Measurements from ENCODE around the gene TMEM132A.
"Not testable (repeated sequence)": the region's sequence is repeated elsewhere in the genome, so short reads cannot be mapped to it uniquely, and the experiment has no call there.

TMEM132A gene

GRCh38 chr11:60905551-60906113, 18.6 kb upstream of the TMEM132A start:
- DNase-seq: no peak

DNA sequence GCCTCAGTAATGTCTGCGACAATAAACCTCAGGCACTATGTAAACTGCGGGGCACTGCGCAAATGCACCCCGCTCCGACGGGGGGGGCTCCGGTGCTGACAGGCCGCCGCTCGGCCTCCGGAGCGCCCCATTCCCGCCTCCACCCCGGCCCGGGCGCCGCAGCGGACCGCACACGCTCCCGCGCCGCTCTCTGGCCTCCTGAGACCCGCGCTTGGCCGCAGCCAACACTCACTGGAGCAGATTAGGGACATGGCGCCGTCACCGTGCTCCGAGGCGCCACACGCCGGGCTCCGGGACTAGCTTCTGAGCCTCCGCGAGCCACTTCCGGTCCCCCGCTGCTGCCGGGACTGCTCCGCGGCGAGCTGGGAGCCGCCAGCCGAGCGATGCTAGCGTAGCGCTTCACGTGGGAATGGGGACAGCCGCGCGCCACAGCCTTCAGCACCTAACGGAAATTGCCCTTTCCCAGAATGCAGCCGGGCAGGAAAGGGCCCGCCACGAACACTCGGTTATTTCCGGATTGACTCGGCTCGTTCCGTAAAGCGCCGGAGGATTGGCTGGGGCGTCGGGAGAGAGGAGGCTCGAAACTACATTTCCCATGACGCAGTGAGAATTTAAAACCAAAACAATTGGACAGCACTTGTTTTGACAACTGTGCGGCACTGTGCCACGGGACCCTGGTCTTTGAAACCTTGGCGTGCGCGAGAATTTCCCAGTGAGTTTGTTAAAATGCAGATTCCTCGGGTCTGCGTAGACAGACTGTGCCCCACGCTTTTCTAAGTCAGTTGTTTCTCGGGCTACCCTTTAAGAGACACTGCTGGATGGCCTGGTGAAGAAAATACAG, 17.9 kb upstream of the TMEM132A start, which contains the start of gene PRPF19:
PRPF19 (minus strand) TSS at position 454 of the 841 bp plus-strand sequence; CDS start at position 251, 203 bp downstream.
- peak; percentile 92 to 93 for DNase-seq

DNA sequence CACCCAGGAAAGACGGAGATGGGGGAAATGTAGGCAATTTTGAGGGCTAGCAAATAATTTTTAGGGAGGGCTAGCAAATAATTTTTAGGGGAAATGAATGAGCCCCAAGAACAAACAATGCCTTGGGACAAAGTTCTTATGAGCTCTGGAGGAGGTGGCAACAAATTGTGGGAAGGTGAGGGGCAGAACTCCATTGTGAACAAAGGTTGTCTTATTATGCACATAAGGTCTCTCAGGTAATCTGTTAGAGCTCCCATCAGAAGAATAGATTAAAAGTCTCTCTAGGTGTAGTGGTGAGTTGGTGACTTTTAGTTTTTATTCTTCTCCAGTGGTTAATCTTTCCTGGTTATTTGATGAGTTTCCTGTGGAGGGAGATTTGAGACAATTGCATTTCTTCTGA, 15.5 kb upstream of the TMEM132A start:
- no peak for DNase-seq

DNA sequence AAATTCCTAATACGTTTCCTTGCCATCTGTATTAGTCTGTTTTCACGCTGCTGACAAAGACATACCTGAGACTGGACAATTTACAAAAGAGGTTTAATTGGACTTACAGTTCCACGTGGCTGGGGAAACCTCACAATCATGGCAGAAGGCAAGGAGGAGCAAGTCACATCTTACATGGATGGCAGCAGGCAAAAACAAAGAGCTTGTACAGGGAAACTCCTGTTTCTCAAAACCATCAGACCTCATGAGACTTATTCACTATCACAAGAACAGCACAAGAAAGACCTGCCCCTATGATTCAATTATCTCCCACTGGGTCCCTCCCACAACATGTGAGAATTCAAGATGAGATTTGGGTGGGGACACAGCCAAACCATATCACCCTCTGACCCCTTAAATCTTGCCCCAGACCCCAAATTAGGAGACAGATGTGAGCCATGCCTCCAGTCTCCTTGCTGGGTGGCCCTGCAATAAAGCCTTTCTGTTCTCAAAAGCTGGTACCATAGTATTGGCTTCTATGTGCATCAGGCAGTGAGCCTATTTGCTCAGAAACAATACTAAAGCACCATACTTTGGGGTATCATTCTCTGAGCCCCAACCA, 14.5 kb upstream of the TMEM132A start:
- DNase-seq: not testable (repeated sequence)

- no peak for DNase-seq
Observed at GRCh38 chr11:60910281-60910687, 14.0 kb upstream of the TMEM132A start.

DNA sequence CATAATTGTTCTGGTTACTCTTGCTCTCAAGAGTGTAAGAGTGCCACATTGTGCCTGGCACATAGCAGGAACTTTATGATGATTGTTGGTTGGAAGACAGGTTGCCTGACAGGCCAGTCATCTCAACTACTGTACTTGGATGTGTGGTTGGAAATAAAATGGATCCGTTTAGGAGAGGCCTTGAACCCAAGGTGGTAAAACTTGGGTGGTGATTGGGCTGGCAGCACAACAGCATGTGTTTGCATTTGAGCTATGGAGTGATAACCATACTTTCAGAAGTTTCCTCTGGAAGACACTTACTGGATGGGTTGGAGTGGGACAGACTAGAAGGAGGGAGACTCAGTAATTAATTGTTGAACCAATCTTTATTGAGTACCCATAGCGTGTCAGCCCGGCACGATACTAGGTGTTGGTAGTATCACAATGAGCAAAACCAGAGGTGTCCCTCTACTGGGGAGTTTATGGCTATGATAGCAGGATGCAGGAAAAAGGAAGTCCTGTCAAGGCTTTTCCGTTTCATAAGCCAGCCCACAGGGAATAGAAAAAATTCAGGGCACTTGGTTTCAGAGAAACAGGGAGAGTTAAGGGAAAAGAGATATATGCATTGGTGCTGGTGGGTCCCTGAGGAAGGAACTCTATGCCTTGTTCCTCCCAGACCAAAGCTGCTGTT, 13.4 kb upstream of the TMEM132A start:
- DNase-seq: no peak

- no peak for DNase-seq
Observed at GRCh38 chr11:60912223-60912850, 11.9 kb upstream of the TMEM132A start.

DNA sequence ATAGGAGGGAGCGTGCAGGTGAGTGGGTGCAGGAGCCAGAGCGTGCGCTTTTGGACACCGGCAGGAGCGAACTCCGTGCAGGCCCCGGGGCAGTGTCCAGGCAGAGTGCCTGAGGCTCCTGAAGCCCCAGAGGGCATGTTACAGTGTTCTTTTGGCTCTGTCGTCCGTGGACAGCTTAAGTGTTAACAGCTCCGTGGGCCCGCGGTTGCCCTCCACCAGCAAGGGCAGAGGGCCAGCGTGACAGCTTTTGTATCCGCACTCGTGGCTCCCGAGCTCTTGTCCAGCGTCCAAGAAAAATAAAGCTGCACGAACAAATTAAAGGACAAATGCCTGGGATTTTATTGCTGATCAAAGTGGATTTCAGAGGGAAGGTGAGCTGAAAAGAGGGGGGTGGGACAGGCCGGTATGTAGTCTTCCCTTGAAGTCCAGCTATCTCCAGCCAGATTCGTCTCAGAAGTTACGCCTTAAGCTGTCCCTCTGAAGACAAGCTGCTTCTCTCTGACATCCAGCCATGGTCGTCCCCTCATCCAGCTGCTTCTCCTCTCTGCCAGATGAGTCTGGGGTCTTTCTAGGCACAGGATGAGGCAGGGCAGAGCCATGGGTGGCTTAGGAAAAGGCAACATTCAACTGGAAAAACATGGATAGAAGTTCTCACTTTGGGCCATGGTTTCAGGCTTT, 11.3 kb upstream of the TMEM132A start:
- DNase-seq: no peak

DNA sequence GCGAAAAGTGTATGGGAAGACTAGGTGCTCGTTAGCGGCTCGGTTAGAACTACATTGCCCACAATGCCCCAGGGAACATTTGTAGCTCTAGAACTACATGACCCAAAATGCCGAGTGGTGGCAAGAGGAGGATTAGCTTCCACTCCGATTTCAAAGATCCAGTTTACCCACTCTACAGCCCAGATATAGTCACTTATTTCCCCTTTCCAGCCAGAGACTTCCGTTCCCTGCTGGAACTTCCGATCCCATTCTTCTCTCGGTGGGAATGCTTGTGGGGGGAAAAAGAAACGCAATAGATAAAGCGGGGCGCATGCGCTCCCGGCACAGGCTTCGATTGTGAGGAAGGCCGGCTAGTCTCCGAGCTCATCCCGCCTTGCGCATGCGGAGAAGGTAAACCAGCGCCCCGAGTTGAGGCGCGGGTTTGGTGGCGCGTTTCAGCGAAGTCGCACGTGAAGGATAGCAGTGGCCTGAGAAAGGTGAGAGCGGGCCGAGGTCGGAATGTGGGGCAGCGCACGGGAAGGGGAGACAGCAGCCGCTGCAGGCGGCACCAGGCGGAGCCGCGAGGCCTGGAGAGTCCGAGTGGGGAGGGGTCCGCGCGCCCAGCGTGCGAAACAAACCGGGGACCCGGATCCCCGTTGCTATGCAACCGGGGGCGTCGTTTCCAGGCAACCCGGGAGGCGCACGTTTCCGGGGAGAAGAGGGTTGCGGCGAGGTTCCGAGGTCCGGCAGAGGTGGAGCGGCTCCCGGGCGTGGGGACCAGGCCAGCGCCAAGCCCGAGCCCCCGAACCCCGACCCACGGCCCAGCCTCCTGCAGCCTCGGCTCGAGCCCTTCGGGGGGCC, 10.2 kb upstream of the TMEM132A start, which contains the start of gene TMEM109:
TMEM109 (plus strand) TSS at position 366 of the 840 bp plus-strand sequence. CDS start 5,536 bp downstream, outside the sequence.
- DNase-seq: peak; percentile 75 to 97

GRCh38 chr11:60914633-60915247, 9.5 kb upstream of the TMEM132A start:
- no peak for DNase-seq

- DNase-seq: no peak
Observed at GRCh38 chr11:60915248-60915914, 8.9 kb upstream of the TMEM132A start.

- no peak for DNase-seq
Observed at GRCh38 chr11:60916669-60917206, 7.5 kb upstream of the TMEM132A start.

GRCh38 chr11:60917267-60917666, 7.0 kb upstream of the TMEM132A start:
- no peak for DNase-seq

- DNase-seq: no peak
Observed at GRCh38 chr11:60918251-60918938, 5.9 kb upstream of the TMEM132A start.

DNA sequence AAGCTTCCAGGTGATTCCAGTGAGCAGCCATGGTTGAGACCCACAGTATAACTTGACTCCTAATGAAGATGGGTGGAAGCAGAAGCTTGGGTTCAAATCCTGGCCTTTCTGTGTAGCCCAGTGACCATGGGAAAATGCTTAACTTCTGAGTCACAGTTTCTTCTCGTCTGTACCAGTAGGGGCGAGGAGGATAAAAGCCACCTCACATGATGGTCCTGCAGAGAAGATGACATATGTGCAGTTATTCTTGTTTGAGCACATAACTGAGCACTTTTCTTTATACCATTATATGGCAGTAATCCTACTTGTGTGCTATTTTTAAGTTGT, 5.4 kb upstream of the TMEM132A start:
- no peak for DNase-seq

DNA sequence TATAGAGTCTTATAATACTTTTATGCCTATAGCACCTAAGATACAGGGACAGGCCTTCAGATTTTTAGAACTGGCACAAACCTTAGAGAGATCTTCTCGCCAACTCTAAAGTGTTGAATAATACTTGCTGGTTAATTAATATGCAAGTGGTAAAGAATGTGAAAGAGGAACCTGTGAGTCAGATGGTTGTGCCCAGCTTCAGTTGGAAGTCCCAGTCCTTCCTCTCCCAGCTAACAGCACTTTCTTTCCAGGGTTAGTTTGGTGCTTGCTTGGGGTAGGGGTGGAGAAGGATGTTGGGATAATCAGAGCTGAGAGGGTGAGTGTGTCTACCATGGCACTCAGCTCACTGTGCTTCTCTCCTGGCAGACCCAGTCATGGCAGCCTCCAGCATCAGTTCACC, 4.9 kb upstream of the TMEM132A start:
- no peak for DNase-seq

- no peak for DNase-seq
Observed at GRCh38 chr11:60919956-60920355, 4.3 kb upstream of the TMEM132A start.

DNA sequence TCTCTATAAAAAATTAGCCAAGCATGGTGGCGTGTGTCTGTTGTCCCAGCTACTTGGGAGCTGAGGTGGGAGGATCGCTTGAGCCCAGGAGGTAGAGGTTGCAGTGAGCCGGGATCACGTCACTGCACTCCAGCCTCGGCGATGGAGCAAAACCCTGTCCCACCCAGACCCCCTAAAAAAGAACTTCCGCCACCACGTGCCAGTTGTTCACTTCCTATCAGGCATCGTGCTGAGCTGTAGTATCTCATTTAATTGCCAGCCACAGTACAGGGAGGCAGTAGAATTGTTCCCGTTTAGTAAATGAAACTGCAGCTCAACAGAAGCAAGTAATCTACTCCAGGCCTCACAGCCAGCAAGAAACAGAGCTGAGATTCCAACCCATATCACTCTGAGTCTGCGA, 3.0 kb upstream of the TMEM132A start:
- no peak for DNase-seq

- DNase-seq: no peak
Observed at GRCh38 chr11:60921777-60922335, 2.4 kb upstream of the TMEM132A start.
